ENCODE measurements around the gene ARHGAP15.

- TF ChIP-seq CTCF (IDR thresholded peaks at IDR 0.05; ENCODE audit: low read depth, low read length, missing input control), result no peak
- no peak for TF ChIP-seq MAX (IDR thresholded peaks at IDR 0.05)
- no peak for TF ChIP-seq RAD21 (IDR thresholded peaks at IDR 0.05)
- TF ChIP-seq SP1 (IDR thresholded peaks at IDR 0.05), result no peak
- no peak for TF ChIP-seq FOXA1 (IDR thresholded peaks at IDR 0.05)
- no peak for TF ChIP-seq JUND (IDR thresholded peaks at IDR 0.05)
- TF ChIP-seq ATF3 (IDR thresholded peaks at IDR 0.05), result no peak
- no peak for TF ChIP-seq YY1 (IDR thresholded peaks at IDR 0.05)
- TF ChIP-seq HNF4G (IDR thresholded peaks at IDR 0.05), result no peak
- no peak for TF ChIP-seq GABPA (IDR thresholded peaks at IDR 0.05 in 1 of 2, conservative IDR thresholded peaks at IDR 0.05 in 1 of 2)
- no peak for TF ChIP-seq REST (IDR thresholded peaks at IDR 0.05)
Observed at GRCh38 chr2:143431316-143431715, 302.1 kb downstream of the ARHGAP15 start.

All from liver (tissue), 3 donors.